ENCODE data around the gene SLC22A1. TPM values are rescaled to one million over a fixed set of nuclear protein-coding genes. Genes with fewer than 3 reads are reported as not detected.
"Not testable (repeated sequence)": the region's sequence is repeated elsewhere in the genome, so short reads cannot be mapped to it uniquely, and the experiment has no call there.

The SLC22A1 gene
- total RNA-seq, 1 donor from 2014 or later, result under 0.01 TPM

DNA sequence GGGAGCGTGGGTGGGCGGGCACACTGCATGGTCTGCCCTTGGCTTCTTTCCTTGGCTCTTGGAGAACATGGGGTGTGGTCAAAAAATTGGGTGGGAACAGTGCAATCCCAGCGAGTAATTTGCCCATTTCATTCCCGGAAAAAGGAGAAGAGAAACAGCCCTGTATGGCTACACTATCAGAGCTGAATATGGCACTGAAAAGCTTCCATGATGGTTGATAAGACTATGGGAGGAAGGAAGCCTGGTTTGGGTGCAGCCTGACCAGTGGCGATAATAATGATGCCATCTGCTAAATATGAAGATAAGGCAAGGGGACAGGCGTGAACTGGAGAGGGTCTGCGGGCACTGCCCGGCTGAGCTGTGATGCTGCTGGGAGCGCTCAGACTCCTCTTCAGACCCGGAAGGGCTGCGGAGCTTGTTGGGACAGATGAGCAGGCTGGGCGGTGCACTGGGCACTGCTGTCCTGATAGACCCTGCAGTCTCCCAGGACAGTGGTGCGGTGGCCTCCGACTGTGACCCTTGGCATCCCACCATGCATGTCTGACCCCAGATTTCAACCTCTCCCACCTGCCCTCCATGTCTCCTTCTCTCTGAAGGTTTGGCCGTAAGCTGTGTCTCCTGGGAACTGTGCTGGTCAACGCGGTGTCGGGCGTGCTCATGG, 10.2 kb downstream of the SLC22A1 start:
- no peak for TF ChIP-seq CTCF (IDR thresholded peaks at IDR 0.05; ENCODE audit: insufficient read depth, low read length, severe bottlenecking)
- no peak for DNase-seq (ENCODE audit: low read depth)
- H3K36me3 ChIP-seq (ENCODE audit: control insufficient read depth, insufficient read depth, low read length), result no peaks in the 10 kb centered on the region
- FAIRE-seq, result no peak
- no peak overlapping the region for H3K4me3 ChIP-seq (ENCODE audit: low read depth, low read length)
- no peaks in the 10 kb centered on the region for H3K27me3 ChIP-seq (ENCODE audit: control insufficient read depth, insufficient read depth, low read length)

GRCh38 chr6:160132297-160132637, 10.7 kb downstream of the SLC22A1 start:
- H3K4me3 ChIP-seq (ENCODE audit: low read depth, low read length), result no peak overlapping the region
- FAIRE-seq, result no peak
- no peaks in the 10 kb centered on the region for H3K27me3 ChIP-seq (ENCODE audit: control insufficient read depth, insufficient read depth, low read length)
- TF ChIP-seq CTCF (IDR thresholded peaks at IDR 0.05; ENCODE audit: insufficient read depth, low read length, severe bottlenecking), result no peak
- no peaks in the 10 kb centered on the region for H3K36me3 ChIP-seq (ENCODE audit: control insufficient read depth, insufficient read depth, low read length)
- DNase-seq (ENCODE audit: low read depth), result no peak

- Histone ChIP-seq H3K27me3 (ENCODE audit: control insufficient read depth, insufficient read depth, low read length) (no peaks in the 10 kb centered on the region), H3K4me3 (ENCODE audit: low read depth, low read length) (no peak overlapping the region), H3K36me3 (ENCODE audit: control insufficient read depth, insufficient read depth, low read length) (no peaks in the 10 kb centered on the region)
- no peak for TF ChIP-seq CTCF (IDR thresholded peaks at IDR 0.05; ENCODE audit: insufficient read depth, low read length, severe bottlenecking)
- DNase-seq (ENCODE audit: low read depth), result peak; percentile 31
- peak; percentile 7 for FAIRE-seq
Measured at GRCh38 chr6:160132776-160133338, 11.2 kb downstream of the SLC22A1 start.

DNA sequence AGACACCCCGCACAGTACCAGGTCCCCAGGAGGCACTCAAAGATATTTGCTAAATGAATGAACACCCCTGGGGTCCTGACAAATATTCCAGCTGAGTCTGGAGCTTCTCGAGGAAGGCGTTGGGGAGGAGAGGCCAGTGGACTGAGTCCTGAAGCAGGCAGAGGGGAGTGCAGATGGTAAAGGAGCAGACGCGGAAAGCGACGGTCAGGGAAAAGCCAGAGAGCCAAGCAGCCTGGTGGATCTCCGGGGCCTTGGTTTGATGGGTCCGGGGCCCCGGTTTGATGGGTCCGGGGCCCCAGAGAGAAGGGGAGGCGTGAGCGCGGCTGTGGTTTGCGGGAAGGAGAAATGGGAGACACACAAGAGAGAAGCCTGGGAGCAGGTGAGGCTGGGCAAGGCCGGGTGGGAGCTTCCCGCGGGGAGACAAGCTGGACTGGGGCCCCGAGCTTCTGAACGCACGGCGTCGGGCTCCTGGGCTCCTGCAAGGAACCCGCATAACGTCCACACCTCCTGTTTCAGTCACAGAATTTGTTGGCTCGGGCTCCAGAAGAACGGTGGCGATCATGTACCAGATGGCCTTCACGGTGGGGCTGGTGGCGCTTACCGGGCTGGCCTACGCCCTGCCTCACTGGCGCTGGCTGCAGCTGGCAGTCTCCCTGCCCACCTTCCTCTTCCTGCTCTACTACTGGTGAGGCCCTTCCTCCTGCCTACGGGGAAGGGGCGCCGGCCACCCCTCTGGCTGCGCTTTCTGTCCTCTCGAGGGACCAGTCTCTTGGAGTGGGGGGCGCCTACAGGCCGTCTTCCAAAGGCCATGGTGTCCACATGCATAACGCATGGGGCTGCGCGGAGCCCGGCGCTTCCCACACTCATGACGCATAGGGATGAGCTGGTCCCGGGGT, 12.1 kb downstream of the SLC22A1 start:
- no peak for FAIRE-seq
- Histone ChIP-seq H3K4me3 (ENCODE audit: low read depth, low read length) (no peak overlapping the region), H3K27me3 (ENCODE audit: control insufficient read depth, insufficient read depth, low read length) (no peaks in the 10 kb centered on the region), H3K36me3 (ENCODE audit: control insufficient read depth, insufficient read depth, low read length) (no peaks in the 10 kb centered on the region)
- TF ChIP-seq CTCF (IDR thresholded peaks at IDR 0.05; ENCODE audit: insufficient read depth, low read length, severe bottlenecking), result no peak
- no peak for DNase-seq (ENCODE audit: low read depth)

DNA sequence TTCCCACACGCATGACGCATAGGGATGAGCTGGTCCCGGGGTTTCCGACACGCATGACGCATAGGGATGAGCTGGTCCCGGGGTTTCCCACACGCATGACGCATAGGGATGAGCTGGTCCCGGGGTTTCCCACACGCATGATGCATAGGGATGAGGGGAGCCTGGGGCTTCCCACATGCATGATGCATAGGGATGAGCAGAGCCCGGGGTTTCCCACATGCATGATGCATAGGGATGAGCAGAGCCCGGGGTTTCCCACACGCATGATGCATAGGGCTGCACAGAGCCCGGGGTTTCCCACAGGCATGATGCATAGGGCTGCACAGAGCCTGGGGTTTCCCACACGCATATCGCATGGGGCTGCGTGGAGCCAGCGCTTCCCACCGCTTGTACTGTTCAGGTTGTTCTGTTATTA, 12.7 kb downstream of the SLC22A1 start:
- DNase-seq (ENCODE audit: low read depth), result peak; percentile 30
- H3K27me3 ChIP-seq (ENCODE audit: control insufficient read depth, insufficient read depth, low read length); H3K36me3 ChIP-seq (ENCODE audit: control insufficient read depth, insufficient read depth, low read length); FAIRE-seq; H3K4me3 ChIP-seq (ENCODE audit: low read depth, low read length): not testable (repeated sequence)

DNA sequence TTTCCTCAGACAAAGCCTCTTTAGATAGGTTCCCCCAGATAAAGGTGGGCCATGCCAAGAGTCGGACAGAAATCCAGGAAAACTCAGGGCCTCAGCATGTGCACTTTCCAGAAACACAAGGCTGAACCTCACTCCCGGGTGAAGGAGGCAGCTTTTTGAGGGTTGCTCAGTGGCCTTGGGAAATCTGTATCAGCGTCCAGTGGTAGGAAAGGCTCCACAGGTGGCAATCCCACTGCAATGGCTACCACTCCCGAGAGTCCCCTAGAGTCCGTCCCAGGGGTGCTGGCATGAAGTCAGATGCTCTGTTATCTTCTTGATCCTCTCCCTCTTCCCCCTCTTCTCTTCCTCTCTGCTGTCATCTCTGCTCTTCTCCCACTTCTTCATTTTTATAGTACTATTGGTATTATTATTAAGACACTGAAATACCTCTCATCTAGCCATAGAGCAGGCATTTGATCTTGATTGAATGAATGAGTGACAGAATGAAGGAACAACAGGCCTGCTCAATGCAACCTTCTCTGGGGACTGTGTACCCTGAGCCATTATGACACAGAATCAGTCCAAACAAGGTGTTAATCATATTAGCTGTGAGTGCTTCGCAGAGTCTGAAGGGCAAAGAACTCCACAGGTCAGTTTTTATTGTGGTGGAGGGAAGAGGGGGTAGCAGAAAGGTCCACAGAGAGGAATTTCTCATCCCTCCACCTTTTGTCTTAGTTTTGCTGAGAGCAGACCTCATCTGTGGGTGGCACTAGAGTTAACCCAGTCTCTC, 13.3 kb downstream of the SLC22A1 start:
- TF ChIP-seq CTCF (IDR thresholded peaks at IDR 0.05; ENCODE audit: insufficient read depth, low read length, severe bottlenecking), result no peak
- DNase-seq (ENCODE audit: low read depth) (no peak), FAIRE-seq (no peak)
- no peaks in the 10 kb centered on the region for H3K36me3 ChIP-seq (ENCODE audit: control insufficient read depth, insufficient read depth, low read length)
- H3K4me3 ChIP-seq (ENCODE audit: low read depth, low read length), result no peak overlapping the region
- H3K27me3 ChIP-seq (ENCODE audit: control insufficient read depth, insufficient read depth, low read length), result no peaks in the 10 kb centered on the region

Data from bronchial epithelial cell (primary cell).